ENCODE data around the gene ESYT2.
A peak's percentile ranks its signal among the peaks of the same experiment; 100 is the strongest.

Gene ESYT2

GRCh38 chr7:158740013-158740656 lies 89.2 kb downstream of the ESYT2 start:
- DNase-seq, result peak; percentile 91 to 93

GRCh38 chr7:158738841-158739240 lies 90.5 kb downstream of the ESYT2 start:
- no peak for DNase-seq

GRCh38 chr7:158737064-158737695 lies 92.1 kb downstream of the ESYT2 start:
- DNase-seq, result no peak

- DNase-seq, result no peak
These were observed 93.4 kb downstream of the ESYT2 start for GRCh38 chr7:158735935-158736334.

GRCh38 chr7:158734861-158735260 lies 94.4 kb downstream of the ESYT2 start:
- DNase-seq, result no peak

- DNase-seq, result no peak
These were observed 95.4 kb downstream of the ESYT2 start for GRCh38 chr7:158733775-158734494.

GRCh38 chr7:158733220-158733519 lies 96.1 kb downstream of the ESYT2 start:
- no peak for DNase-seq

- DNase-seq, result no peak
These were observed 96.7 kb downstream of the ESYT2 start for GRCh38 chr7:158732494-158733219.

GRCh38 chr7:158731761-158732160 lies 97.5 kb downstream of the ESYT2 start:
- DNase-seq, result no peak

- DNase-seq, result no peak
These were observed 98.6 kb downstream of the ESYT2 start for GRCh38 chr7:158730383-158731346.

- DNase-seq, result no peak
These were observed 99.5 kb downstream of the ESYT2 start for GRCh38 chr7:158729646-158730382.

- DNase-seq, result no peak
These were observed 100.2 kb downstream of the ESYT2 start for GRCh38 chr7:158728911-158729645.

- no peak for DNase-seq
These were observed 101.6 kb downstream of the ESYT2 start for GRCh38 chr7:158727690-158728089.

GRCh38 chr7:158726277-158726807 lies 103.0 kb downstream of the ESYT2 start:
- no peak for DNase-seq

GRCh38 chr7:158725506-158725800 lies 103.9 kb downstream of the ESYT2 start:
- DNase-seq, result no peak

- no peak for DNase-seq
These were observed 104.4 kb downstream of the ESYT2 start for GRCh38 chr7:158724658-158725505.

- DNase-seq, result no peak
These were observed 105.5 kb downstream of the ESYT2 start for GRCh38 chr7:158723714-158724385.

GRCh38 chr7:158723266-158723665 lies 106.0 kb downstream of the ESYT2 start:
- DNase-seq, result no peak

- no peak for DNase-seq
These were observed 106.6 kb downstream of the ESYT2 start for GRCh38 chr7:158722574-158723237.
